IPS DF 19.7 (cell line): ENCODE measurements around the gene CDC42EP5.
"Not testable (repeated sequence)": the region's sequence is repeated elsewhere in the genome, so short reads cannot be mapped to it uniquely, and the experiment has no call there.

Experiments used
- DNase-seq: peaks from one replicate; pipeline ENCODE4 v3.0.0-alpha.2; 2013; ENCODE audit warnings: low read depth, low spot score

CDC42EP5 gene

GRCh38 chr19:54489766-54490165 lies 16.7 kb upstream of the CDC42EP5 start:
- DNase-seq, result no peak

GRCh38 chr19:54489341-54489740 lies 16.2 kb upstream of the CDC42EP5 start:
- DNase-seq, result no peak

GRCh38 chr19:54485851-54486250 lies 12.8 kb upstream of the CDC42EP5 start:
- DNase-seq, result no peak

- no peak for DNase-seq
Observed at GRCh38 chr19:54484451-54484850, 11.4 kb upstream of the CDC42EP5 start.

GRCh38 chr19:54482889-54483288 lies 9.8 kb upstream of the CDC42EP5 start:
- no peak for DNase-seq

GRCh38 chr19:54481326-54481930 lies 8.3 kb upstream of the CDC42EP5 start:
- peak; percentile 61 for DNase-seq

GRCh38 chr19:54480051-54480450 lies 7.0 kb upstream of the CDC42EP5 start:
- no peak for DNase-seq

GRCh38 chr19:54478677-54479266 lies 5.7 kb upstream of the CDC42EP5 start:
- DNase-seq, result peak; percentile 35

- no peak for DNase-seq
Observed at GRCh38 chr19:54477650-54478049, 4.6 kb upstream of the CDC42EP5 start.

- DNase-seq, result no peak
Observed at GRCh38 chr19:54475706-54476105, 2.6 kb upstream of the CDC42EP5 start.

- no peak for DNase-seq
Observed at GRCh38 chr19:54473892-54474372, 836 bp upstream of the CDC42EP5 start.

GRCh38 chr19:54470991-54471782 lies 1.9 kb downstream of the CDC42EP5 start:
- DNase-seq, result no peak

- DNase-seq, result no peak
Observed at GRCh38 chr19:54470276-54470887, 2.7 kb downstream of the CDC42EP5 start.

- no peak for DNase-seq
Observed at GRCh38 chr19:54469496-54469934, 3.6 kb downstream of the CDC42EP5 start.

GRCh38 chr19:54466110-54466480 lies 7.0 kb downstream of the CDC42EP5 start:
- not testable (repeated sequence) for DNase-seq

- no peak for DNase-seq
Observed at GRCh38 chr19:54465426-54466109, 7.5 kb downstream of the CDC42EP5 start.

- DNase-seq, result peak; percentile 59
Observed at GRCh38 chr19:54464630-54465425, 8.3 kb downstream of the CDC42EP5 start.

- peak; percentile 96 for DNase-seq
Observed at GRCh38 chr19:54464044-54464629, 9.0 kb downstream of the CDC42EP5 start.

- peak; percentile 92 for DNase-seq
Observed at GRCh38 chr19:54463531-54464043, 9.5 kb downstream of the CDC42EP5 start, which contains the start of gene LENG9. LENG9 (minus strand) TSS chr19:54463778; CDS start chr19:54463526, 252 bp downstream.
